IMR-90 (cell line): ENCODE measurements around the gene CWC27. TPM values are rescaled to one million over a fixed set of nuclear protein-coding genes. Genes with fewer than 3 reads are reported as not detected.
A peak's percentile ranks its signal among the peaks of the same experiment; 100 is the strongest.

Experiments
- ATAC-seq: fragments of 200-7000 bp; cut with Tn5 transposase; 2 replicates; pipeline ENCODE4 v1.9.1; 2020; ENCODE audit warnings: low read depth, mild to moderate bottlenecking, moderate library complexity
- BruUV-seq: library from RNA; stranded (reverse); fragments of 400-500 nt; replicated peaks from 2 replicates; lab custom pipeline; 2021; lab: Mats Ljungman, UMichigan
- CTCF ChIA-PET: fragments of 300-600 bp; formaldehyde crosslinking; extraction: SDS; loops from one replicate; lab custom pipeline; 2021; ENCODE audit warnings: antibody characterized with exemption; lab: Yijun Ruan, JAX
- POLR2A ChIA-PET: fragments of 300-600 bp; sonication (Branson Sonifier 250); formaldehyde crosslinking; loops from one replicate; lab custom pipeline; 2022; ENCODE audit warnings: antibody characterized with exemption; ENCODE audit not compliant: unreplicated experiment; lab: Charles Lee
- DNase-seq: peaks from one replicate; pipeline ENCODE4 v3.0.0; 2013
- H2AFZ ChIP-seq: replicated peaks from 2 replicates; pipeline ENCODE3; 2013; ENCODE audit warnings: low read length, mild to moderate bottlenecking; ENCODE audit not compliant: poor library complexity
- H2AK5ac ChIP-seq: 2 replicates; pipeline ENCODE4 v1.6.1; 2013; ENCODE audit warnings: low read depth, low read length, inconsistent platforms
- H2AK9ac ChIP-seq: replicated peaks from 2 replicates; pipeline ENCODE3; 2013; ENCODE audit warnings: mild to moderate bottlenecking, low read depth, low read length, moderate library complexity; ENCODE audit not compliant: poor library complexity
- H2BK120ac ChIP-seq: 2 replicates; pipeline ENCODE4 v1.6.1; 2013; ENCODE audit warnings: low read depth, low read length, inconsistent platforms
- H2BK15ac ChIP-seq: 3 replicates; pipeline ENCODE4 v1.6.1; 2013; ENCODE audit warnings: low read depth, low read length, inconsistent platforms
- H2BK20ac ChIP-seq: 2 replicates; pipeline ENCODE4 v1.6.1; 2013; ENCODE audit warnings: low read depth, mild to moderate bottlenecking, inconsistent platforms, low read length, moderate library complexity
- H2BK5ac ChIP-seq: 2 replicates; pipeline ENCODE4 v1.6.1; 2013; ENCODE audit warnings: mild to moderate bottlenecking, low read depth, low read length, inconsistent platforms; ENCODE audit not compliant: poor library complexity, severe bottlenecking
- H3K14ac ChIP-seq: replicated peaks from 2 replicates; pipeline ENCODE4 v1.6.1; 2013; ENCODE audit warnings: low read depth, low read length, inconsistent platforms
- H3K18ac ChIP-seq: 2 replicates; pipeline ENCODE4 v1.6.1; 2013; ENCODE audit warnings: low read depth, low read length, control low read depth
- H3K23ac ChIP-seq: 2 replicates; pipeline ENCODE4 v1.6.1; 2013; ENCODE audit warnings: low read depth, low read length, inconsistent platforms
- H3K27ac ChIP-seq: 2 replicates; pipeline ENCODE4 v1.5.1; 2013; ENCODE audit warnings: mild to moderate bottlenecking, control low read depth, low read length; ENCODE audit not compliant: insufficient read depth
- H3K27me3 ChIP-seq: 2 replicates; pipeline ENCODE4 v1.6.1; 2013; ENCODE audit warnings: low read length; ENCODE audit not compliant: control insufficient read depth, insufficient read depth
- H3K36me3 ChIP-seq: 2 replicates; pipeline ENCODE4 v1.6.1; 2013; ENCODE audit warnings: low read length, mixed read lengths; ENCODE audit not compliant: control insufficient read depth, insufficient read depth
- H3K4ac ChIP-seq: 2 replicates; pipeline ENCODE4 v1.6.1; 2013; ENCODE audit warnings: low read depth, low read length, inconsistent platforms
- H3K4me1 ChIP-seq: 2 replicates; pipeline ENCODE4 v1.6.1; 2013; ENCODE audit warnings: low read length, mixed read lengths; ENCODE audit not compliant: control insufficient read depth, insufficient read depth
- H3K4me2 ChIP-seq: 2 replicates; pipeline ENCODE4 v1.6.1; 2013; ENCODE audit warnings: low read depth, mild to moderate bottlenecking, control low read depth, low read length, moderate library complexity
- H3K4me3 ChIP-seq: 2 replicates; pipeline ENCODE4 v1.5.1; 2013; ENCODE audit warnings: low read depth, mild to moderate bottlenecking, control low read depth, low read length, moderate library complexity; ENCODE audit not compliant: insufficient read depth
- H3K56ac ChIP-seq: 2 replicates; pipeline ENCODE4 v1.6.1; 2013; ENCODE audit warnings: low read length, inconsistent platforms; ENCODE audit not compliant: insufficient read depth; ENCODE audit errors: extremely low read depth
- H3K79me1 ChIP-seq, 2 experiments: 2 replicates each; pipeline ENCODE4 v1.6.1; 2013; ENCODE audit warnings: low read length in 2 of 2, inconsistent platforms in 1 of 2, low read depth in 1 of 2
- H3K9ac ChIP-seq: 2 replicates; pipeline ENCODE4 v1.6.1; 2013; ENCODE audit warnings: low read depth, low read length, control low read depth
- H3K9me1 ChIP-seq: 2 replicates; pipeline ENCODE4 v1.6.1; 2013; ENCODE audit warnings: low read length, inconsistent platforms; ENCODE audit not compliant: insufficient read depth
- H3K9me3 ChIP-seq: 2 replicates; pipeline ENCODE4 v1.6.1; 2013; ENCODE audit warnings: low read length; ENCODE audit not compliant: control insufficient read depth, insufficient read depth
- H4K20me1 ChIP-seq: 2 replicates; pipeline ENCODE4 v1.6.1; 2013; ENCODE audit warnings: low read length, inconsistent platforms; ENCODE audit not compliant: insufficient read depth
- H4K5ac ChIP-seq: 2 replicates; pipeline ENCODE4 v1.6.1; 2013; ENCODE audit warnings: mild to moderate bottlenecking, low read depth, low read length, control low read depth
- H4K8ac ChIP-seq, 2 experiments: 2 replicates each; pipeline ENCODE4 v1.6.1; 2013; ENCODE audit warnings: low read depth in 2 of 2, low read length in 2 of 2, control low read depth in 1 of 2, inconsistent platforms in 1 of 2
- H4K91ac ChIP-seq: 2 replicates; pipeline ENCODE4 v1.6.1; 2013; ENCODE audit warnings: low read depth, low read length, inconsistent platforms; ENCODE audit not compliant: insufficient read depth
- CEBPB ChIP-seq: IDR thresholded peaks from 2 replicates; pipeline ENCODE4 v1.6.1; 2012; ENCODE audit warnings: low read depth, low read length, improper control_type of control experiment
- CHD1 ChIP-seq: IDR thresholded peaks from 2 replicates; pipeline ENCODE4 v1.6.1; 2012; ENCODE audit warnings: low read depth, low read length, improper control_type of control experiment
- CTCF ChIP-seq: conservative IDR thresholded peaks from 2 replicates; pipeline ENCODE4 v1.5.1; 2012; ENCODE audit warnings: mild to moderate bottlenecking, low read depth, low read length, improper control_type of control experiment
- ELK1 ChIP-seq: fragments of 150-350 bp; IDR thresholded peaks from 2 replicates; pipeline ENCODE4 v1.6.1; 2016; ENCODE audit warnings: low read depth, mild to moderate bottlenecking, low read length, moderate library complexity, borderline replicate concordance
- MAZ ChIP-seq: IDR thresholded peaks from 2 replicates; pipeline ENCODE4 v1.6.1; 2012; ENCODE audit warnings: low read depth, mild to moderate bottlenecking, low read length, improper control_type of control experiment, moderate library complexity, borderline replicate concordance
- MXI1 ChIP-seq: IDR thresholded peaks from 2 replicates; pipeline ENCODE4 v1.6.1; 2012; ENCODE audit warnings: low read depth, mild to moderate bottlenecking, low read length, moderate library complexity, borderline replicate concordance
- NFE2L2 ChIP-seq: fragments of 150-350 bp; IDR thresholded peaks from 2 replicates; pipeline ENCODE4 v1.6.1; 2016; ENCODE audit warnings: low read depth, mild to moderate bottlenecking, low read length
- SMC3 ChIP-seq: fragments of 150-350 bp; IDR thresholded peaks from 2 replicates; pipeline ENCODE4 v1.6.1; 2016; ENCODE audit warnings: low read depth, mild to moderate bottlenecking, antibody characterized with exemption, low read length, moderate library complexity
- USF2 ChIP-seq: fragments of 150-350 bp; IDR thresholded peaks from 2 replicates; pipeline ENCODE4 v1.6.1; 2017; ENCODE audit warnings: mild to moderate bottlenecking, antibody characterized with exemption, low read length, low read depth
- WGBS, 2 experiments: methylation state at CpG; one replicate each; pipeline versions ENCODE4 v1.1.5 to v1.1.7; 2013; ENCODE audit warnings: missing lambda C conversion rate in 2 of 2; ENCODE audit not compliant: insufficient read length in 1 of 2; ENCODE audit errors: extremely low coverage in 2 of 2; 5-methylcytosine and 5-hydroxymethylcytosine counted together
- dilution Hi-C: fragments of 300-500 bp; cut with HindIII; formaldehyde crosslinking; loops from one replicate; pipeline ENCODE4 v1.14.3; 2018; ENCODE audit warnings: low sequenced_read_pairs; ENCODE audit not compliant: unreplicated experiment
- in situ Hi-C: fragments of 300-500 bp; cut with MboI; formaldehyde crosslinking; loops from 3 replicates; pipeline ENCODE4 v1.14.3; 2019; ENCODE audit warnings: low sequenced_read_pairs, inconsistent platforms, mixed read lengths
- intact Hi-C: fragments of 100-400 bp; cut with micrococcal nuclease; formaldehyde crosslinking; loops from 2 replicates; pipeline ENCODE4 v1.10.0; 2022
- polyA plus RNA-seq, 3 experiments: library from polyadenylated mRNA; depleted of rRNA; stranded (reverse); fragments of >200 nt; gene quantifications; 2 replicates each; pipeline ENCODE4 v1.2.3, GENCODE V29; 2012; ENCODE audit warnings: low replicate concordance in 1 of 3
- total RNA-seq: library from RNA; depleted of rRNA; stranded (reverse); fragments of >200 nt; gene quantifications from 2 replicates; pipeline ENCODE4 v1.2.3, GENCODE V29; 2012

Gene CWC27
- total and polyA plus RNA-seq, 2 of the 4 experiments (the other 2 are of a cell fraction): 13.3 to 17.1 TPM

- H3K9me3 ChIP-seq: no peaks in the 10 kb centered on the region
- H3K79me1 ChIP-seq: no peaks in the 10 kb centered on the region
Observed at GRCh38 chr5:64834037-64834436, 65.3 kb downstream of the CWC27 start.

More at GRCh38 chr5:64834037-64834436, 65.3 kb downstream of the CWC27 start:
- H4K91ac ChIP-seq: no peak overlapping the region
- ChIA-PET CTCF (interaction anchor here (0.7 kb wide), 1 partner anchor 517 kb away, joined by 3 read pairs; no protein-coding TSS in a partner anchor), POLR2A (no interaction called here)
- H4K8ac ChIP-seq: no peak overlapping the region
- no peak overlapping the region for H3K9ac ChIP-seq
- H2AK5ac ChIP-seq: no peak overlapping the region
- no TSS peak for BruUV-seq
- H2BK120ac ChIP-seq: no peak overlapping the region
- H2BK20ac ChIP-seq: no peak overlapping the region
- no peaks in the 10 kb centered on the region for H3K4me1 ChIP-seq
- no peak overlapping the region for H3K4me3 ChIP-seq
- no peak for TF ChIP-seq NFE2L2
- TF ChIP-seq MXI1: no peak
- TF ChIP-seq MAZ: no peak
- no peak for TF ChIP-seq CHD1
- TF ChIP-seq CEBPB: peak; percentile 59; the same call in 1 of the 2 replicates
- TF ChIP-seq ELK1: no peak
- no peak for TF ChIP-seq CTCF
- TF ChIP-seq SMC3: no peak
- no peak for TF ChIP-seq USF2
- no peak for ATAC-seq
- H3K27me3 ChIP-seq: no peaks in the 10 kb centered on the region
- H3K23ac ChIP-seq: no peak overlapping the region
- H3K4ac ChIP-seq: no peak overlapping the region
- no peaks in the 10 kb centered on the region for H3K9me1 ChIP-seq
- in situ Hi-C loops: no loop called here
- H3K18ac ChIP-seq: no peak overlapping the region
- H3K4me2 ChIP-seq: no peak overlapping the region
- no peaks in the 10 kb centered on the region for H4K20me1 ChIP-seq
- H2BK5ac ChIP-seq: no peak overlapping the region
- H3K27ac ChIP-seq: no peak overlapping the region
- intact Hi-C loops: loop anchor here (5.0 kb wide), 1 partner anchor 33 kb away; no protein-coding TSS in a partner anchor
- H3K36me3 ChIP-seq: no peaks in the 10 kb centered on the region
- DNase-seq: peak; percentile 44
- no peak overlapping the region for H2BK15ac ChIP-seq
- WGBS, 2 experiments: no CpG with 5 or more reads among the region's 2 CpGs
- H2AK9ac ChIP-seq: no peak overlapping the region
- H4K5ac ChIP-seq: no peak overlapping the region
- no peak overlapping the region for H3K14ac ChIP-seq
- H3K56ac ChIP-seq: no peak overlapping the region
- dilution Hi-C loops: no loop called here
- no peak overlapping the region for H2AFZ ChIP-seq
